ENCODE data around the gene NXPH4. TPM values are rescaled to one million over a fixed set of nuclear protein-coding genes. Genes with fewer than 3 reads are reported as not detected.

Gene NXPH4
- total RNA-seq, 1 donor from 2014 or later = not detected

GRCh38 chr12:57201219-57201618 lies 15.4 kb upstream of the NXPH4 start:
- no peaks in the 10 kb centered on the region for H3K4me1 Mint-ChIP-seq (ENCODE audit: unreplicated experiment)
- no peaks in the 10 kb centered on the region for H3K9me3 Mint-ChIP-seq (ENCODE audit: unreplicated experiment)
- peaks cover 14% of the 10 kb centered on the region for H3K27me3 Mint-ChIP-seq (ENCODE audit: unreplicated experiment)
- DNase-seq (ENCODE audit: low spot score) = no peak
- TF ChIP-seq CTCF (IDR thresholded peaks at IDR 0.05; ENCODE audit: unreplicated experiment) = no peak
- H3K36me3 Mint-ChIP-seq (ENCODE audit: low read depth, unreplicated experiment) = peaks cover 28% of the 10 kb centered on the region
- H3K27ac Mint-ChIP-seq (ENCODE audit: unreplicated experiment) = no peak overlapping the region
- H3K4me3 Mint-ChIP-seq (ENCODE audit: unreplicated experiment) = no peak overlapping the region

GRCh38 chr12:57201631-57202030 lies 15.0 kb upstream of the NXPH4 start:
- Mint-ChIP-seq H3K4me1 (ENCODE audit: unreplicated experiment) (no peaks in the 10 kb centered on the region), H3K27ac (ENCODE audit: unreplicated experiment) (no peak overlapping the region), H3K27me3 (ENCODE audit: unreplicated experiment) (peaks cover 10% of the 10 kb centered on the region), H3K36me3 (ENCODE audit: low read depth, unreplicated experiment) (peaks cover 24% of the 10 kb centered on the region), H3K4me3 (ENCODE audit: unreplicated experiment) (no peak overlapping the region), H3K9me3 (ENCODE audit: unreplicated experiment) (no peaks in the 10 kb centered on the region)
- TF ChIP-seq CTCF (IDR thresholded peaks at IDR 0.05; ENCODE audit: unreplicated experiment) = no peak
- no peak for DNase-seq (ENCODE audit: low spot score)

GRCh38 chr12:57202321-57202720 lies 14.3 kb upstream of the NXPH4 start:
- Mint-ChIP-seq H3K27me3 (ENCODE audit: unreplicated experiment) (peaks cover 12% of the 10 kb centered on the region), H3K9me3 (ENCODE audit: unreplicated experiment) (no peaks in the 10 kb centered on the region), H3K36me3 (ENCODE audit: low read depth, unreplicated experiment) (peaks cover 21% of the 10 kb centered on the region), H3K4me3 (ENCODE audit: unreplicated experiment) (peak overlapping the region; percentile 51), H3K27ac (ENCODE audit: unreplicated experiment) (no peak overlapping the region), H3K4me1 (ENCODE audit: unreplicated experiment) (no peaks in the 10 kb centered on the region)
- no peak for TF ChIP-seq CTCF (IDR thresholded peaks at IDR 0.05; ENCODE audit: unreplicated experiment)
- DNase-seq (ENCODE audit: low spot score) = no peak

GRCh38 chr12:57203201-57203600 lies 13.4 kb upstream of the NXPH4 start:
- Mint-ChIP-seq H3K36me3 (ENCODE audit: low read depth, unreplicated experiment) (peaks cover 17% of the 10 kb centered on the region), H3K27ac (ENCODE audit: unreplicated experiment) (no peak overlapping the region), H3K4me1 (ENCODE audit: unreplicated experiment) (no peaks in the 10 kb centered on the region), H3K27me3 (ENCODE audit: unreplicated experiment) (peaks cover 8% of the 10 kb centered on the region), H3K4me3 (ENCODE audit: unreplicated experiment) (no peak overlapping the region), H3K9me3 (ENCODE audit: unreplicated experiment) (no peaks in the 10 kb centered on the region)
- TF ChIP-seq CTCF (IDR thresholded peaks at IDR 0.05; ENCODE audit: unreplicated experiment) = no peak
- DNase-seq (ENCODE audit: low spot score) = no peak

GRCh38 chr12:57203791-57204190 lies 12.8 kb upstream of the NXPH4 start:
- H3K9me3 Mint-ChIP-seq (ENCODE audit: unreplicated experiment) = no peaks in the 10 kb centered on the region
- H3K36me3 Mint-ChIP-seq (ENCODE audit: low read depth, unreplicated experiment) = peaks cover 11% of the 10 kb centered on the region
- TF ChIP-seq CTCF (IDR thresholded peaks at IDR 0.05; ENCODE audit: unreplicated experiment) = no peak
- H3K27ac Mint-ChIP-seq (ENCODE audit: unreplicated experiment) = no peak overlapping the region
- no peaks in the 10 kb centered on the region for H3K4me1 Mint-ChIP-seq (ENCODE audit: unreplicated experiment)
- peaks cover 8% of the 10 kb centered on the region for H3K27me3 Mint-ChIP-seq (ENCODE audit: unreplicated experiment)
- no peak overlapping the region for H3K4me3 Mint-ChIP-seq (ENCODE audit: unreplicated experiment)
- no peak for DNase-seq (ENCODE audit: low spot score)

Data from endothelial cell (in vitro differentiated cells).